Measurements from ENCODE around the gene PAGR1. TPM values are rescaled to one million over a fixed set of nuclear protein-coding genes. Genes with fewer than 3 reads are reported as not detected.

Gene PAGR1
- total and polyA plus RNA-seq, 2 of the 13 experiments (the other 11 are each of a cell fraction or from before 2014, with no cell fraction given), result 9.8 to 66.4 TPM

- TF ChIP-seq ZNF652 (CRISPR knock-in tag; IDR thresholded peaks at IDR 0.05; ENCODE audit: borderline replicate concordance, low read depth) (no peak; the same call in 1 of the 2 replicates), KDM4B (CRISPR knock-in tag; IDR thresholded peaks at IDR 0.05) (0 out of 2 replicates have a peak, but pooled peaks have one; percentile 78), ZNF253 (CRISPR knock-in tag; IDR thresholded peaks at IDR 0.05; ENCODE audit: borderline replicate concordance) (peak; percentile 61; the same call in 1 of the 2 replicates), ZBTB25 (CRISPR knock-in tag; IDR thresholded peaks at IDR 0.05) (peak; percentile 78), RFX3 (CRISPR knock-in tag; IDR thresholded peaks at IDR 0.05) (0 out of 2 replicates have a peak, but pooled peaks have one; percentile 38), BCLAF1 (IDR thresholded peaks at IDR 0.05) (no peak), ZFP36L1 (CRISPR knock-in tag; IDR thresholded peaks at IDR 0.05) (peak; percentile 93), ZNF329 (CRISPR knock-in tag; IDR thresholded peaks at IDR 0.05; ENCODE audit: low read depth) (no peak), ZNF274 (CRISPR knock-in tag; IDR thresholded peaks at IDR 0.05) (peak; percentile 90), ZNF704 (CRISPR knock-in tag; IDR thresholded peaks at IDR 0.05; ENCODE audit: borderline replicate concordance) (no peak), NBN (conservative IDR thresholded peaks at IDR 0.05) (no peak), ETV5 (CRISPR knock-in tag; IDR thresholded peaks at IDR 0.05; ENCODE audit: borderline replicate concordance) (peak; percentile 49), ZNF17 (CRISPR knock-in tag; IDR thresholded peaks at IDR 0.05) (no peak), ZNF138 (CRISPR knock-in tag; IDR thresholded peaks at IDR 0.05; ENCODE audit: low read depth) (0 out of 2 replicates have a peak, but pooled peaks have one; percentile 85), MXD3 (CRISPR knock-in tag; IDR thresholded peaks at IDR 0.05) (no peak; the same call in 1 of the 2 replicates), SIX1 (CRISPR knock-in tag; IDR thresholded peaks at IDR 0.05; ENCODE audit: borderline replicate concordance) (no peak), FOXA3 (CRISPR knock-in tag; IDR thresholded peaks at IDR 0.05) (peak; percentile 66), ZNF501 (CRISPR knock-in tag; IDR thresholded peaks at IDR 0.05) (peak; percentile 95), ZNF75D (CRISPR knock-in tag; IDR thresholded peaks at IDR 0.05; ENCODE audit: borderline replicate concordance) (no peak), DRAP1 (CRISPR knock-in tag; IDR thresholded peaks at IDR 0.05) (peak; percentile 89; the same call in 1 of the 2 replicates), GLMP (CRISPR knock-in tag; IDR thresholded peaks at IDR 0.05; ENCODE audit: borderline replicate concordance) (no peak), ZNF550 (CRISPR knock-in tag; IDR thresholded peaks at IDR 0.05; ENCODE audit: borderline replicate concordance) (0 out of 2 replicates have a peak, but pooled peaks have one; percentile 72)
Observed at GRCh38 chr16:29790183-29790948, 25.6 kb upstream of the PAGR1 start, which contains the start of gene KIF22 (continued).

All from HepG2 (cell line).